Epithelial cell of prostate (primary cell): Measurements from ENCODE around the gene NTSR2.

Experiments
- DNase-seq: peaks from one replicate; pipeline ENCODE4 v3.0.0-alpha.2; 2011; ENCODE audit warnings: low read depth, low spot score
- H3K27ac ChIP-seq: fragments of 450-650 bp; 2 replicates; pipeline ENCODE4 v1.5.1; 2017; ENCODE audit warnings: mild to moderate bottlenecking

The NTSR2 gene, protein sequence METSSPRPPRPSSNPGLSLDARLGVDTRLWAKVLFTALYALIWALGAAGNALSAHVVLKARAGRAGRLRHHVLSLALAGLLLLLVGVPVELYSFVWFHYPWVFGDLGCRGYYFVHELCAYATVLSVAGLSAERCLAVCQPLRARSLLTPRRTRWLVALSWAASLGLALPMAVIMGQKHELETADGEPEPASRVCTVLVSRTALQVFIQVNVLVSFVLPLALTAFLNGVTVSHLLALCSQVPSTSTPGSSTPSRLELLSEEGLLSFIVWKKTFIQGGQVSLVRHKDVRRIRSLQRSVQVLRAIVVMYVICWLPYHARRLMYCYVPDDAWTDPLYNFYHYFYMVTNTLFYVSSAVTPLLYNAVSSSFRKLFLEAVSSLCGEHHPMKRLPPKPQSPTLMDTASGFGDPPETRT

DNA sequence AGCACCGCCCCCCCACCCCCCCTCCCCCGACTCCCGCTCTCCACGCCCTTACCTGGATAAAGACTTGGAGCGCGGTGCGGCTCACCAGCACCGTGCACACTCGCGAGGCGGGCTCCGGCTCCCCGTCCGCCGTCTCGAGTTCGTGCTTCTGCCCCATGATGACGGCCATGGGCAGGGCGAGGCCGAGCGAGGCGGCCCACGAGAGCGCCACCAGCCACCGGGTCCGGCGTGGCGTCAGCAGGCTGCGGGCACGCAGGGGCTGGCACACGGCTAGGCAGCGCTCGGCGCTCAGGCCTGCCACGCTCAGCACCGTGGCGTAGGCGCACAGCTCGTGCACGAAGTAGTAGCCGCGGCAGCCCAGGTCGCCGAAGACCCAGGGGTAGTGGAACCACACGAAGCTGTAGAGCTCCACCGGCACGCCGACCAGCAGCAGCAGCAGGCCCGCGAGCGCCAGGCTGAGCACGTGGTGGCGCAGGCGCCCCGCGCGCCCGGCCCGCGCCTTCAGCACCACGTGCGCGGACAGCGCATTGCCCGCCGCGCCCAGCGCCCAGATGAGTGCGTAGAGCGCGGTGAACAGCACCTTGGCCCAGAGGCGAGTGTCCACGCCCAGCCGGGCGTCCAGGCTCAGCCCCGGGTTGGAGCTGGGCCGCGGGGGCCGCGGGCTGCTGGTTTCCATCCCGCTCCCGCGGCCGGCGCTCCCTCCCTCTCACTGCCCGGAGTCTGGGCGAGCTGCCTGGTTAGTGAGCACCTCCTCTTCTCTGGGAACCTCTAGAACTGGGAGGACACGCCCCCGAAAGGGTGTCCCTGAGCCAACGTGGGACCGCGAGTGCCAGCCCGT, at the start of gene NTSR2:
Gene NTSR2 (minus strand): TSS at position 742 of the 838 bp plus-strand sequence. CDS start 66 bp downstream, at position 676.
- no peak within 1 kb of the TSS for H3K27ac ChIP-seq
- no peak for DNase-seq

GRCh38 chr2:11719230-11719977, 49.4 kb upstream of the NTSR2 start:
- no peak for DNase-seq
- H3K27ac ChIP-seq, result no peak overlapping the region

DNA sequence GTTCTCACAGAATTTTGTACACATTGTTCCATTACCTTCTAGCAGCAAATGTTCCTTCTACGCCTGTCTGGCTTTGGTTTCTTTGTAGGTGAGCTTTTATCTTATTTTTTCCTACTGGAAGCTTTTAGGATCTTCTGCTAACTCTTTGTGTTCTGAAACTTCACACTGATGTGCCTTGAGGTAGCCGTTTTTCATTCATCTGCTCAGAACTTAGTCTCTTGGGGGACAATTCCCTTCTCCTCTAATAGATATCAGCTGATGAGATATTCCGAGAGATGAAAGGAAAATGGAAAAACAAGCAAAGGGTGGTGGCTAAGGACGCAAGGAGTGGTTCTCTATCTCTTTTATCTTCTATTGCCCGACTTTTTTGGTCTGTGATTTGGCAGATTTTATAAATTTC, 48.6 kb upstream of the NTSR2 start:
- DNase-seq, result no peak
- no peak overlapping the region for H3K27ac ChIP-seq

DNA sequence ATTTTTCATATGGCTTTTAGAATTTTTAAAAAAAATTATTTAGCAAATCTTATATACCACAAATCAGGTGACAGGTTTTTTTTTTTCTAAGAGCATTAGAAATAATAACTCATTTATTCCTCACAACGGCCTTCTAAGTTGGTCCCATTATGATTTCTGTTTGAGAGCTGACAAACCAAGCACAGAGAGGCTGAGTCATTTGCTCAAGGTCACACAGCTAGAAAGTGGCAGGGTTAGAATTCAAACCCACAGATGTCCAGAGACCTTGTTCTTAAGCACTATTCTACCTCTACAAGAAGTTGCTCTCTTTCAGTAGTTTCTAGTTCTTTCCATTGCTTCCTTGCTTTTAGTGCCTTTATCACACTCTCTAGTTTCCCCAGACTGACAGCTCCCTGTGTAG, 47.6 kb upstream of the NTSR2 start:
- no peak for DNase-seq
- H3K27ac ChIP-seq, result no peak overlapping the region

DNA sequence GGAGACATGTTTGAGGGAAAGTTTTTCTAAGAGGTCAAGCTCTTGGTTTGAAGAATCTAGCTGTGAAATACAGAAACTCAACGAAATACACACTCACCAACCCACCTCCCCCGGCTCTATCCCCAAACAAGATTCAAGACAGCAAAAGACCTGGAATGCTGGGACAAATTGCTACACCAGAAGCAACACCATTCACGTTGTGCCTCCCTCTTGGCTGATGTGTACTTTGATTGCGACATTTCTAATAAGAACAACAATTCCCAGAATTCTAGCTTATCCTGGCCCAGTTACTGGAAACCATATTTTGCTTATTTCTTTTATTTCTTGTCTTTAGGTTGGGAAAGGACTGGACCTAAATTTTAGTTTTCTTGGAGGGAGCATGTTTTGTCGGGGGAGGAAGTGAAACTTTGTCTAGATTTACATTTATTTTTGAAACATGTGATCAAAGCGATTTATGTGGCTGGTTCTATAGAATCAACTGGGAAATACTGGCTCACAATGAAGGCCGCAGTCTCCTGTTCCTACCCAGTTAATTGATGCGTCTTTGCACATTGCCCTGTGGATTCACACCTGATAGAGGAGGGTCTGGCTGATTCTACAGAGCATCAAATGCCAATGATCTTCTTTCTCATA, 46.8 kb upstream of the NTSR2 start:
- no peak overlapping the region for H3K27ac ChIP-seq
- DNase-seq, result no peak

- no peak for DNase-seq
- no peak overlapping the region for H3K27ac ChIP-seq
Measured at GRCh38 chr2:11715987-11716652, 46.1 kb upstream of the NTSR2 start.

GRCh38 chr2:11713815-11714214, 43.8 kb upstream of the NTSR2 start:
- H3K27ac ChIP-seq, result no peak overlapping the region
- DNase-seq, result no peak

DNA sequence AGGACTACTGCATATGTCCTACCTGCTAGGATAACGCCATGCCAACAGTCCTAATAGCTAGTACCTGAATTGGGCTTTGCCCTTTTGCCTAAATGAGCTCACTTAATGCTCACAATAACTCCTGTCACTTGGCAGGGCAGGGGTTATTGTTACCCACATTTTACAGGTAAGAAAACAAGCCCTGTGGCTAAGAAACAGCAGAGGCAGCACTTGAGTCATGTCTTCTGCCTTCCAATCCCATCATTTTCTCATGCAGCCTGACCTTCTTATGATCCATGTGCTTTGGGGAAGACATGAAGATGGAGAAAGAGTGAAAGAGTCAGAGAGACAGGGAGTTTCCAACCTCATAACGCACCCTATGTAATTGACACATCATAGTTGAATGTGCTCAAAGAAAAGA, 42.9 kb upstream of the NTSR2 start:
- no peak overlapping the region for H3K27ac ChIP-seq
- peak; percentile 73 for DNase-seq

DNA sequence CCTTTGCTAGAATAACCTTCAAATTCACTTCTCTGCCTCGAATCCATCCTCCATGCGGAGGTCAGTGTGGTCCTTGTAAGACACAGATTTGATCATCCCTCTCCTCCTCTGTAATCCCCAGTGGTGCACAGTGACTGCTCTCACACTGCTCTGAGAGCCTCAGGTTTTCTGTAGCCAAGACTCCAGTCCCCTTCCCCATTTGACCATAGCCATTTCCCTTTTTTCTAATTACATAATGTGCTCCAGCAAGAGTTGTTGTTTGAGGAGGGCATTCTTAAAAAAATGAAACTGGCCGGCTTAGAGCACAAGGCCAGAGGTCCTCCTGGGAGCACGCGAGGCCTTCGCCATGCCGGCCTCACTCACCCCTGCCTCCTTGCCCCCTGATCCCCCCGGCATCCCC, 41.8 kb upstream of the NTSR2 start:
- no peak overlapping the region for H3K27ac ChIP-seq
- DNase-seq, result no peak

GRCh38 chr2:11711354-11711716, 41.3 kb upstream of the NTSR2 start:
- no peak overlapping the region for H3K27ac ChIP-seq
- no peak for DNase-seq

- H3K27ac ChIP-seq, result no peak overlapping the region
- DNase-seq, result no peak
Measured at GRCh38 chr2:11710632-11711353, 40.8 kb upstream of the NTSR2 start.

GRCh38 chr2:11710210-11710609, 40.2 kb upstream of the NTSR2 start:
- no peak overlapping the region for H3K27ac ChIP-seq
- peak; percentile 71 for DNase-seq

DNA sequence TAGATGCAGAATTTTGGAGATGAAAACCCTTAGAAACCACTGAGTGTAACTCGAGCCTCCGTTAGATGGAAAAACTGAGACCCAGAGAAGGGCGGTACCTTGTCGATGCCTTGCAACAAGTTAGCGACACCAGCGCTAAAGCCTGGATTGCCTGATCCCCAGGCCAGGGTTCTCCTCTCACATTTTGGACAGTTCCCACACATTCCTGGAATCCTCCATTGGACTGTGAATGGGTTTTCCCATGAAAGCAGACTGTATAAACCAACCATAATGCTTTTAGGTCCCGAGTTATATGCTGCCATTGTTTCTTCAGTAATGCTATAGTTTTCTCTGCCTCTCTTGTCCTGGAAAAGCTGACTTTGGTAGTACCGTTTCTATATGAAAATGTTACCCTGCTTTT, 39.3 kb upstream of the NTSR2 start:
- no peak for DNase-seq

DNA sequence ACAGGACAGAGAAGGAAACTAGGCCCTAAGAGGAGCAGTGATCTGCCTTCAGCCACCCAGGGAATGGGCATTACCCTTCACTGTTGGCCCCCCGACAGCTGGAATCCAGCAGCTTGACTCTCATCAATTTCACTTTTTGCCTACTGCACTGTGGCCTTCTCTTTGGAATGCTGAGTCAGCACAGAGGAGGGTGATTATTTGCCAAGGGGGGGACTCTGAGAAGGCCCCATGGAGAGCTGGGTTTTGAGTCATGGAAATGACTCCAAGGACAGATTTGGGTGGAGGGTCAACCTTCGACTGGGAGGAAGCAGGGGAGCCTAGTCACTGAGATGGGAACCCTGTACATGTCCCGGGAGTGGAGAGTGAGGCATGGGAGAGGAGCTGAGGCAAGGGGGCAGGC, 38.1 kb upstream of the NTSR2 start:
- DNase-seq, result no peak
- H3K27ac ChIP-seq, result no peak overlapping the region

More for the DNA sequence above, 39.3 kb upstream of the NTSR2 start:
- no peak overlapping the region for H3K27ac ChIP-seq

GRCh38 chr2:11705711-11706110, 35.7 kb upstream of the NTSR2 start:
- DNase-seq, result no peak
- no peak overlapping the region for H3K27ac ChIP-seq

DNA sequence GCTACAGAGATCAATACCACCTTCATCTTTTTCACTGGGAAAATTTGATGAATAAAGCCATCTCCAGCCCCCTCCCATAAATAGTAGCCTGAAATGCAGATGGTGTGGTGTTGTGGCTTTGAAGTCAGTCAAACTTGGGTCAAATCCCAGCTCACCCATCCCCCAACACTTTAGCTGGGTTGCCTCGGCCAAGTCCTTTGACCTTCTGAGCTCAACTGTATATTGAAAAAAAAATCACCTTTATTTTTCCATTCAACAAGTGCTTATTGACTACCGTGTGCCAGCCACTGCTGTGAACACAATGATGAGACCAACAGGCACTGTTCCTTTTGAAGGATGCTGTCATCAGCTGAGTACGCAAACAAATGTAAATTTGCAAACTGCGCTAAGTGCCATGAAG, 35.1 kb upstream of the NTSR2 start:
- DNase-seq, result no peak
- H3K27ac ChIP-seq, result no peak overlapping the region

DNA sequence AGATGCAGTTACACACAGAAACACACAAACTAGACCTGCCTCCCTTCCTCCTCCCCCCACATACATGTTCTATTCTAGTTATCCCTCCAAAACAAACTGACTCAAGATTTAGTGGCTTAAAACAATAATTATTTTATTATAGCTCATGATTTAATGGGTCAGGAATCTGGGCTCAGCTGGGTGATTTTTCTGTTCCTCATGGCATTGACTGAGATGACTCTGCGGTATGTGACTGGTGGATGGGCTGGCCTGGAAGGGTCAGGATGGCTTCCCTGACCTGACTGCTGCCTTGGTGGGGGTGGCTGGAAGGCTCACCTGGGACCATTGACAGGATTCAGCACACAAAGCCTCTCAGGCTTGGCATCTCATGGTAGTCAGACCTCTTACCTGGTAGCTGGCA, 33.7 kb upstream of the NTSR2 start:
- no peak overlapping the region for H3K27ac ChIP-seq
- no peak for DNase-seq

- no peak for DNase-seq
- H3K27ac ChIP-seq, result no peak overlapping the region
Measured at GRCh38 chr2:11702946-11703345, 33.0 kb upstream of the NTSR2 start.

- peak overlapping the region; percentile 14 for H3K27ac ChIP-seq
- DNase-seq, result no peak
Measured at GRCh38 chr2:11701751-11702301, 31.8 kb upstream of the NTSR2 start.
